Esophagus squamous epithelium (tissue), 5 donors: Measurements from ENCODE around the gene UBE4A. TPM values are rescaled to one million over a fixed set of nuclear protein-coding genes. Genes with fewer than 3 reads are reported as not detected.

Source experiments
- DNase-seq: peaks from one replicate; lab custom pipeline; 2025; lab: John Stamatoyannopoulos, UW
- H3K27ac ChIP-seq, 4 donors: fragments of 200-600 bp; sonication (generic); one replicate each; pipeline ENCODE4 v1.5.1; 2016 to 2019; ENCODE audit warnings: mild to moderate bottlenecking in 1 of 4
- H3K27me3 ChIP-seq, 4 donors: fragments of 200-600 bp; sonication (generic); 1 replicate in 3 of 4; 2 replicates in 1 of 4; pipeline versions ENCODE4 v1.5.1 to v1.6.0; 2017 to 2021; ENCODE audit warnings: antibody characterized with exemption in 1 of 4
- H3K36me3 ChIP-seq, 3 donors: fragments of 200-600 bp; sonication (generic); one replicate each; pipeline ENCODE4 v1.5.1; 2016 to 2019
- H3K4me1 ChIP-seq, 3 donors: fragments of 200-600 bp; sonication (generic); one replicate each; pipeline ENCODE4 v1.5.1; 2017 to 2019
- H3K4me3 ChIP-seq, 4 donors: fragments of 200-600 bp; sonication (generic); 1 replicate in 3 of 4; 2 replicates in 1 of 4; pipeline ENCODE4 v1.5.1; 2016 to 2019; ENCODE audit warnings: mild to moderate bottlenecking in 2 of 4, moderate library complexity in 1 of 4
- H3K9me3 ChIP-seq, 3 donors: fragments of 200-600 bp; sonication (generic); one replicate each; pipeline ENCODE4 v1.5.1; 2016 to 2019
- POLR2A ChIP-seq, 4 donors: fragments of 450-650 bp; IDR thresholded peaks; one replicate each; pipeline ENCODE4 v1.6.1; 2017; ENCODE audit warnings: antibody characterized with exemption in 4 of 4, mild to moderate bottlenecking in 4 of 4, moderate library complexity in 3 of 4
- WGBS, 2 donors: methylation state at CpG; one replicate each; pipeline ENCODE4 v1.1.5; 2018; 5-methylcytosine and 5-hydroxymethylcytosine counted together
- intact Hi-C: fragments of 100-400 bp; cut with DNase I; formaldehyde crosslinking; loops from one replicate; pipeline ENCODE4 v1.15.0; 2022
- total RNA-seq, 4 donors: library from RNA; depleted of rRNA; stranded (reverse); fragments of >200 nt; gene quantifications; one replicate each; pipeline ENCODE4 v1.1.0, GENCODE V29; 2016
- TF ChIP-seq, protein P1 (sequence below), 6 experiments: fragments of 450-650 bp in 4 of 6; fragments of 200-600 bp in 2 of 6; sonication (generic) in 2 of 6; IDR thresholded peaks; one replicate each; pipeline ENCODE4 v1.5.1; 2016 to 2019; ENCODE audit warnings: antibody characterized with exemption in 6 of 6, mild to moderate bottlenecking in 4 of 6, moderate library complexity in 4 of 6
- donor health status: DM: yes; HTN: yes; CAD: no.

UBE4A gene
- total RNA-seq, 4 donors from 2014 or later = 21.9 to 36.0 (median 33.2) TPM

- DNase-seq = no peak
- peaks cover 20 to 43% (median 23%) of the 10 kb centered on the region in 3 donors for H3K4me1 ChIP-seq
- H3K27ac ChIP-seq = no peak overlapping the region
- intact Hi-C loops = no loop called here
- TF ChIP-seq POLR2A (IDR thresholded peaks at IDR 0.05) = no peak
- TF ChIP-seq, protein P1, sequence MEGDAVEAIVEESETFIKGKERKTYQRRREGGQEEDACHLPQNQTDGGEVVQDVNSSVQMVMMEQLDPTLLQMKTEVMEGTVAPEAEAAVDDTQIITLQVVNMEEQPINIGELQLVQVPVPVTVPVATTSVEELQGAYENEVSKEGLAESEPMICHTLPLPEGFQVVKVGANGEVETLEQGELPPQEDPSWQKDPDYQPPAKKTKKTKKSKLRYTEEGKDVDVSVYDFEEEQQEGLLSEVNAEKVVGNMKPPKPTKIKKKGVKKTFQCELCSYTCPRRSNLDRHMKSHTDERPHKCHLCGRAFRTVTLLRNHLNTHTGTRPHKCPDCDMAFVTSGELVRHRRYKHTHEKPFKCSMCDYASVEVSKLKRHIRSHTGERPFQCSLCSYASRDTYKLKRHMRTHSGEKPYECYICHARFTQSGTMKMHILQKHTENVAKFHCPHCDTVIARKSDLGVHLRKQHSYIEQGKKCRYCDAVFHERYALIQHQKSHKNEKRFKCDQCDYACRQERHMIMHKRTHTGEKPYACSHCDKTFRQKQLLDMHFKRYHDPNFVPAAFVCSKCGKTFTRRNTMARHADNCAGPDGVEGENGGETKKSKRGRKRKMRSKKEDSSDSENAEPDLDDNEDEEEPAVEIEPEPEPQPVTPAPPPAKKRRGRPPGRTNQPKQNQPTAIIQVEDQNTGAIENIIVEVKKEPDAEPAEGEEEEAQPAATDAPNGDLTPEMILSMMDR (IDR thresholded peaks at IDR 0.05) = no peak
- 76 to 84% methylated on average over 3 of the region's 3 CpGs for WGBS, 2 donors
- no peaks in the 10 kb centered on the region for H3K36me3 ChIP-seq
- H3K27me3 ChIP-seq = peaks cover 0 to 15% (median 0%) of the 10 kb centered on the region in 4 donors
- H3K4me3 ChIP-seq = no peak overlapping the region
- H3K9me3 ChIP-seq = no peaks in the 10 kb centered on the region
Measured at GRCh38 chr11:118320515-118320914, 38.9 kb upstream of the UBE4A start.

- Histone ChIP-seq H3K27me3 (peaks cover 0 to 14% (median 0%) of the 10 kb centered on the region in 4 donors), H3K9me3 (no peaks in the 10 kb centered on the region), H3K36me3 (no peaks in the 10 kb centered on the region), H3K4me3 (no peak overlapping the region), H3K4me1 (peaks cover 12 to 33% (median 13%) of the 10 kb centered on the region in 3 donors), H3K27ac (no peak overlapping the region)
- intact Hi-C loops = no loop called here
- DNase-seq = no peak
- TF ChIP-seq, protein P1 (IDR thresholded peaks at IDR 0.05) = no peak
- no peak for TF ChIP-seq POLR2A (IDR thresholded peaks at IDR 0.05)
- 70 to 79% methylated on average over 4 to 5 of the region's 5 CpGs for WGBS, 2 donors
Measured at GRCh38 chr11:118321386-118322082, 37.9 kb upstream of the UBE4A start.

DNA sequence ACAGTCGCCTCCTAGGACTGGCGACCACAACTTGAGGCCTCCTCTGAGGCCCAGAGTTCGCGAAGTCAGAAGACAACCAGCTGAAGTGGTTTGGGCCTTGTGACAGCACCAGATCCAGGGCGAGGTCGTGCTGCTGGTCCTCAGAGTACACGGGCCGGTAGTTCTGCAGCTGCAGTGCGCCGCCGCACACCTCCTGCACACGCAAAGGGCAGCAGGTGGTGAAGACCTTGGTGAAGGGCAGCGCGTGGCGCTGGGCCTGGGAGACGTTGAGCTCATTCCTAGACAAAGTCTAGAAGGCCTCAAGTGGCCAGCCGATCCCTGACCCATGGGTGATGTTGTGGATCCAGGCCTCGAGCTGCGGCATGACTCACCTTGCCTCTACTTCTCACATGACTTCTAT, 36.7 kb upstream of the UBE4A start:
- intact Hi-C loops = no loop called here
- Histone ChIP-seq H3K4me1 (peaks cover 6 to 23% (median 6%) of the 10 kb centered on the region in 3 donors), H3K9me3 (no peaks in the 10 kb centered on the region), H3K4me3 (no peak overlapping the region), H3K27ac (no peak overlapping the region), H3K27me3 (peaks cover 0 to 4% (median 0%) of the 10 kb centered on the region in 4 donors), H3K36me3 (no peaks in the 10 kb centered on the region)
- no peak for TF ChIP-seq POLR2A (IDR thresholded peaks at IDR 0.05)
- TF ChIP-seq, protein P1 (IDR thresholded peaks at IDR 0.05) = no peak
- 90 to 97% methylated on average over 2 to 17 of the region's 19 CpGs for WGBS, 2 donors
- DNase-seq = no peak

DNA sequence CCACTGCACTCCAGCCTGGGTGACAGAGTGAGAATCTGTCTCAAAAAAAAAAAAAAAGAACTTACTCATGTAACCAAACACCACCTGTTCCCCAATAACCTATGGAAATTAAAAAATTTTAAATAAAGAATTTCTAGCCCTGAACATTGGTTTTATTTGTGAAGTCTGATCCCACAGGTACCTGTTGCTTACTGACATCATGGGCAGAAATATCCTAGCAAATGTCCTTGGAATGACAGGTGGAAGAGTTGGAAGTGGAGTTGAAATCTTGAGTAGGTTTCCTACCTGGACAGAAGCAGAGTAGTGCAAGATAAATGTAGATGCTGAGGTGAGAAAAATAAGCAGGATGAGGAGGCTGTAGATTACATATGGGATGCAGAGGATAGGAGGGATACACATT, 34.1 kb upstream of the UBE4A start:
- intact Hi-C loops = no loop called here
- H3K4me1 ChIP-seq = peaks cover 0 to 16% (median 0%) of the 10 kb centered on the region in 3 donors
- DNase-seq = no peak
- no peaks in the 10 kb centered on the region for H3K9me3 ChIP-seq
- peaks cover 0 to 6% (median 0%) of the 10 kb centered on the region in 4 donors for H3K27me3 ChIP-seq
- TF ChIP-seq, protein P1 (IDR thresholded peaks at IDR 0.05) = no peak
- no peak for TF ChIP-seq POLR2A (IDR thresholded peaks at IDR 0.05)
- no peak overlapping the region for H3K27ac ChIP-seq
- H3K4me3 ChIP-seq = no peak overlapping the region
- H3K36me3 ChIP-seq = no peaks in the 10 kb centered on the region

GRCh38 chr11:118328745-118329144, 30.7 kb upstream of the UBE4A start:
- no peak for DNase-seq
- intact Hi-C loops = no loop called here
- TF ChIP-seq POLR2A (IDR thresholded peaks at IDR 0.05) = no peak
- TF ChIP-seq, protein P1 (IDR thresholded peaks at IDR 0.05) = no peak

More at GRCh38 chr11:118328745-118329144, 30.7 kb upstream of the UBE4A start:
- Histone ChIP-seq H3K4me3 (no peak overlapping the region), H3K27me3 (peaks cover 0 to 6% (median 0%) of the 10 kb centered on the region in 4 donors), H3K9me3 (no peaks in the 10 kb centered on the region), H3K36me3 (no peaks in the 10 kb centered on the region), H3K4me1 (no peaks in the 10 kb centered on the region), H3K27ac (no peak overlapping the region)
